Activated T-cell treated with anti-CD3 and anti-CD28 coated beads for 48 hours (primary cell): ENCODE results near the gene CFAP90.

ENCODE experiments used
- DNase-seq: peaks from one replicate; pipeline ENCODE4 v3.0.0-alpha.2; 2020; ENCODE audit warnings: low read depth

CFAP90 gene

GRCh38 chr5:7816535-7816901 lies 34.4 kb downstream of the CFAP90 start:
- DNase-seq: no peak

DNA sequence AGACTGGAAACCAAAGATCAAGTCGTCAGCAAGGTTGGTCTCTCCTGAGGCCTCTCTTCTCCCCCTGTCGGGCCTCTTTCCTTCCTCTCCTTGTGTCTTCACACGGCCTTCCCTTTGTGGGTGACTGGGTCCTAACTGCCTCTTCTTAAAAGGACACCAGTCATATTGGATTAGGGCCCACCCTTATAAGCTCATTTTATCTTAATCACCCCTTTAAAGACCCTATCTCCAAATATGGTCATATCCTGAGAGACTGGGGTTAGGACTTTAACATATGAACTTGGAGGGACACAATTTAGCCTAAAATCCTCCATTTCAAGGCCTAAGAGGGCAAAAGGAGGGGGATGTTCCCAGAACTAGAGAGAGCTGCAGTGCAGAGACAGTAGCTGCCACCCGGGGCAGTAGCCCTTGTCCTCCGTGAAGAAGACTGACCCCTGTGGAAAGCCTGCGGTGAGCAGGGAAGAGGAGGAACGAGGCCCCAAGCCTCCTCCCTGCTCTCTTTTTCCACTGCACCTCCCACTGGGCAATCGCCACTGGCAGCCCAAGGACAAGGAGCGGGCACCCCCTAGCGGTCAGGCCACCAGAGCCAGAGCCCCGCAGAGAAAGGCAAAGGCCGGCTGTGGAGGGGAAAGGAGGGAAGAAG lies 34.9 kb downstream of the CFAP90 start:
- DNase-seq: peak; percentile 61

GRCh38 chr5:7814816-7815215 lies 36.1 kb downstream of the CFAP90 start:
- no peak for DNase-seq

- DNase-seq: no peak
These were observed 37.4 kb downstream of the CFAP90 start for GRCh38 chr5:7813576-7813975.

- DNase-seq: no peak
These were observed 37.9 kb downstream of the CFAP90 start for GRCh38 chr5:7813007-7813406.

- no peak for DNase-seq
These were observed 39.2 kb downstream of the CFAP90 start for GRCh38 chr5:7811715-7812114.

GRCh38 chr5:7808998-7809397 lies 41.9 kb downstream of the CFAP90 start:
- DNase-seq: no peak

GRCh38 chr5:7805379-7805778 lies 45.6 kb downstream of the CFAP90 start:
- no peak for DNase-seq

DNA sequence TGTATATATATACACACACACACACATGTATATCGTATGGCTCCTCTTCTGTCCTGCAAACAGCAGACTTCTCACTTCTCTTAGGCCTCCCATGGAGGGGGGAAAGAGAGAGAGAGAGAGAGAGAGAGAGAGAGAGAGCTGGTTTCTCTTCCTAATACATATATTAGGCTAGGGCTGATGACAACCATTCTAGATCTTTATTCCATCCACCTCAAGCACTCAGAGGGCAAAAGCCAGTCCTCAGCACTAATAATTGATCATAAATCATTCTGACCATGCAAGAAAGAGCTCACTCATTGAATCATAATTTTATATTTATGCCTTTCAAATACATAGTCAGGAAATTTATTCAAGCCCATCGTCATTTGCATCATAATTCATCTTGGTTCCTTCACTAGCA lies 47.0 kb downstream of the CFAP90 start:
- no peak for DNase-seq

GRCh38 chr5:7802855-7803254 lies 48.1 kb downstream of the CFAP90 start:
- no peak for DNase-seq

GRCh38 chr5:7801891-7802614 lies 48.9 kb downstream of the CFAP90 start:
- DNase-seq: no peak

GRCh38 chr5:7795306-7795705 lies 55.6 kb downstream of the CFAP90 start:
- DNase-seq: no peak

DNA sequence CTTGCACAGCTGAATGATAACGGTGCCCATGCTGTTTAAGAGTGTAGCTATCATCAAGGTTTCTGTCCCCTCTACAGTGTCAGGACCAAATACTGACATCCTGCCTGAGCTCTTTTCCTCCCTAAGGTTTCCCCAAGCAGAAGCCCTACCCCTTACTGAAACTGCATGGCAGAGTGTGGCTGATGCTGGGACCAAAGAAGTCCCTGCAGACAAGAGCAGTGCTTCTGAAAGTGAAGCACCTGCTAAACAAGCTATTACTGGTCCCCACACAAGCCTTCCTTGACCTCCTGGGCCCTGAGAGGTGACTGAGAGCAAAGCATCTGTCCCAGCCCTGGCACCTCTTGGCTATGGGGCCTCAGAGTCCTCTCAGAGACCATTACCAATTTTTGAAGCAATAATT lies 56.1 kb downstream of the CFAP90 start:
- no peak for DNase-seq

DNA sequence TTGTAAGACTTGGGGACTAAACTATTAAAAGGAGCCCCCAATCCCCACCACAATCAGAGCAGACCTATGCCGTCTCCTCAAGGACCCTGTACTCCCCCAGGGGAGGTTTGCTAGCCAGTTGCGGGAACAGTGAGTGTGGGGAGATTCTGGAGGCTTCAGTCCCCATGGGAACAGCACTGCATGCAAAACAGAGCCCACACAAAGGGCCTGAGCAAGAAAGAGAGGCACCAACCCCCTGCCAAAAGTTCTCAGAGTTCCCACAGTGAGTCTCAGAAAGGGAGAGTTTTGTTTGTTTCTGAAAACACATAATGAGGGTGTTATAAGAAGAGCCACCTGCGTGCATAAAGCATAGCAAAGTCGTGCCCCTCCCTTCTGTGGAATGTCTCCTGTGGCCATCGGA lies 56.6 kb downstream of the CFAP90 start:
- DNase-seq: no peak

GRCh38 chr5:7793895-7794294 lies 57.0 kb downstream of the CFAP90 start:
- DNase-seq: no peak

DNA sequence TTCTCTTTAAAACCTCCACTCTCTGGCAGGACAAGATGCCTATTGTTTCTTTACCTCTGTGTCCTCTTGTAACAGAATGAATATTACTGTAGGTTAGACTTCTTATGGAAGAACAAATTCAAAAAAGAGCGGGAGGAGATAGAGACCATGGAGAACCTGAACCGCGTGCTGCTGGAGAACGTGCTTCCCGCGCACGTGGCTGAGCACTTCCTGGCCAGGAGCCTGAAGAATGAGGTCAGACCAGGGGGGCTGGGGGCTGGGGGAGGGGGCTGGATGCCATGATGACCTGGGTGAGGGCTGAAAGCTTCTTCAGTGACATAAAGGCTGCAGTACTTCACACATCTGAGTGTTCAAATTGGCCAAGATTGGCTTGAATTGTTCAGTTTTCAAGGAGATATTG lies 61.4 kb downstream of the CFAP90 start:
- DNase-seq: no peak

DNA sequence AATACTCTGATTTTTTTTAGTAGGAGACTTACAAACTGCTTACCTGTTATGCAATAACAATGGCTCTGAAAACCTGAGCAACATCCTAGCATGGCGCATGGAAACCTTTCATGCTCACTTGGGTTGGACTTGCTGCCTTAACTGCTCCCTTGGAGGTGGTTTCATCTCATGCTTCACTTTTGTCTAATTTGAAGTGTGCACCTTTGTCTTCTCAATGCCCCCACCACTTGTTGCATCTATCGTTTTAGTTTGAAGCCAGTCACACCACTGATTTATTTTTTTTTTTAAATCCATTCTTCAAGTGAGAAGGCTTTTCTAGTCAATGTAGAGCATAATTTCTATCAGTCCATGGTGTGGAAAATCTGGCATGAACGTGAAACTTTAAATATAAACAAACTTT lies 63.2 kb downstream of the CFAP90 start:
- DNase-seq: no peak

DNA sequence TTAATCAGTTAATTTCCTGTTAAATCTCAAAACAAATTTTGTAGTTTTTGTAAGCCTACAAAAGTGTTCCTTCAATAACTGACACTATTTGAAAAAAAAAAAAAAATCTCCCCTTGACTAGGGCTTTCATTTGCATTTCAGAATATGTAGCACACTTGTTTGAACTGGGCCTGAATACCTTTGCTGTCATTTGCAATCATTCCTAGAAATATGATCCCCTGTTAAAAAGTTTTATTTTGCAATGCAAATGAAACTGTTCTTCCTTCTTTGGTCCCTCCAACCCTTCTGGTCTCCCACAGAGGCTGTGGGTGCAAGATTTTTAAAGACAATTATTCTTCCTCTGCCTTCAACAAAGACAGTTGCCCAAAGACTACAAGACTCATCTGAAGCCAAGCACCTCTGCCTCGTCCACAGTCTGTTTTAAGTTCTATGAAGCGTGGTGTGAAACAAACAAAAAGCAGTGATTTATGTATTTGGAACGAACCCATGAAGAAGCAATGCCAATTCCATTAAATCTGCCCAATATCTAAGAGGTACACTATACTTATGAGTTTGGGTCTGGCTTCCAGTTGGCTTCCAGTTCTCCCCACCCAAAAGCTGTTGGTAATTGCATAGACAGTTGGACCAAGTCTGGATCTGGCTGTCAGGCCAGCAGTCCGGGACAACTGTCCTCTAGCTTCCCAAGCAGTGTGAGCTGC lies 66.1 kb downstream of the CFAP90 start:
- no peak for DNase-seq

DNA sequence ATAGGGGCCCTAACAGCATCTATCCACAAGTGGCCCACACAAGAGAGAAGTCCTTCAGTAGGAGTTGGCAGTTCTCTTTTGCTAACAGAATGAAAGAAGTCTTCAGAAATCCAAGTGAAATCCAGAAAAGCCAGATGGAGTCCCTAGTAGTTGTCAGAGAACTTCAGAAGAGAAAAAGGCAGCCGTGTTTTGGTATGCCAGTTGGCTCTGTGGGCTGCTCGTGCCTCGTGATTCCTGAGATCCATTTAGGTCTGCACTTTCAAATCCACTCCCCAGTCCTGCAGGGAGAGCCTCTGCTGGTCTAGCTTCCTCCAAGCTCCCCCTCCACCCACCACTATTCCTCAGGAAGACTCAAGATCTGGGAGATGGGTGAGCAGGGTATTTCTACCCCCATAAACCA lies 69.0 kb downstream of the CFAP90 start:
- no peak for DNase-seq
